Stomach (tissue), 4 donors: Measurements from ENCODE around the gene EIF2S2.

Source experiments
- CTCF ChIP-seq, 7 experiments: fragments of 450-650 bp in 4 of 7; fragments of 200-600 bp in 3 of 7; sonication (generic) in 3 of 7; IDR thresholded peaks; one replicate each; pipeline ENCODE4 v1.5.1; 2016 to 2019; ENCODE audit warnings: antibody characterized with exemption in 7 of 7, control low read depth in 2 of 7, mild to moderate bottlenecking in 1 of 7
- EP300 ChIP-seq: sonication (generic); formaldehyde crosslinking; IDR thresholded peaks from one replicate; pipeline ENCODE4 v1.6.1; 2017; ENCODE audit warnings: antibody characterized with exemption
- POLR2A ChIP-seq, 4 donors: fragments of 450-650 bp; IDR thresholded peaks; one replicate each; pipeline ENCODE4 v1.6.1; 2016; ENCODE audit warnings: antibody characterized with exemption in 4 of 4, control low read depth in 2 of 4, mild to moderate bottlenecking in 1 of 4, moderate library complexity in 1 of 4
- POLR2AphosphoS5 ChIP-seq, 3 donors: sonication (generic); formaldehyde crosslinking; IDR thresholded peaks; one replicate each; pipeline ENCODE4 v1.6.1; 2016; ENCODE audit warnings: antibody characterized with exemption in 3 of 3

GRCh38 chr20:34123309-34123708 is 11.3 kb upstream of the EIF2S2 start:
- no peak for TF ChIP-seq CTCF (IDR thresholded peaks at IDR 0.05)
- no peak for TF ChIP-seq POLR2A (IDR thresholded peaks at IDR 0.05)
- no peak for TF ChIP-seq EP300
- no peak for TF ChIP-seq POLR2AphosphoS5 (IDR thresholded peaks at IDR 0.05)
